HUES48 (cell line): ENCODE data around the gene RYR2.

Source experiments
- H3K27ac ChIP-seq: one replicate; pipeline ENCODE4 v1.7.0; 2013; ENCODE audit warnings: low read depth, low read length, inconsistent platforms
- H3K27me3 ChIP-seq: 2 replicates; pipeline ENCODE4 v1.6.1; 2013; ENCODE audit warnings: mild to moderate bottlenecking, low read length; ENCODE audit not compliant: control insufficient read depth, insufficient read depth
- H3K36me3 ChIP-seq: 2 replicates; pipeline ENCODE4 v1.6.1; 2013; ENCODE audit warnings: low read length; ENCODE audit not compliant: control insufficient read depth, insufficient read depth
- H3K4me1 ChIP-seq: 2 replicates; pipeline ENCODE4 v1.6.1; 2013; ENCODE audit warnings: mild to moderate bottlenecking, low read length; ENCODE audit not compliant: control insufficient read depth, insufficient read depth
- H3K4me3 ChIP-seq: 2 replicates; pipeline ENCODE4 v1.5.1; 2013; ENCODE audit warnings: mild to moderate bottlenecking, low read depth, low read length
- H3K9ac ChIP-seq: 2 replicates; pipeline ENCODE4 v1.6.1; 2013; ENCODE audit warnings: mild to moderate bottlenecking, low read depth, low read length, moderate library complexity
- H3K9me3 ChIP-seq: 2 replicates; pipeline ENCODE4 v1.6.1; 2013; ENCODE audit warnings: low read length; ENCODE audit not compliant: control insufficient read depth, insufficient read depth

Gene RYR2

GRCh38 chr1:237041795-237042525 is at the start of gene RYR2:
RYR2 (plus strand) TSS chr1:237042184; CDS start chr1:237042522, 338 bp downstream.
- Histone ChIP-seq H3K4me3 (peak within 1 kb of the TSS; percentile 72), H3K27ac (no peak within 1 kb of the TSS), H3K36me3 (no peaks in the 10 kb centered on the region), H3K9ac (no peak within 1 kb of the TSS; the same call in 1 of the 2 replicates), H3K9me3 (no peaks in the 10 kb centered on the region), H3K27me3 (peaks cover 40% of the 10 kb centered on the region), H3K4me1 (peaks cover 45% of the 10 kb centered on the region)

- H3K27me3 ChIP-seq, result no peaks in the 10 kb centered on the region
- H3K4me3 ChIP-seq, result no peak overlapping the region
- H3K36me3 ChIP-seq, result no peaks in the 10 kb centered on the region
- H3K9ac ChIP-seq, result no peak overlapping the region
- H3K4me1 ChIP-seq, result no peaks in the 10 kb centered on the region
- H3K27ac ChIP-seq, result no peak overlapping the region
- peaks cover 10% of the 10 kb centered on the region for H3K9me3 ChIP-seq
These were observed 49.5 kb upstream of the RYR2 start for GRCh38 chr1:236992449-236992848.

DNA sequence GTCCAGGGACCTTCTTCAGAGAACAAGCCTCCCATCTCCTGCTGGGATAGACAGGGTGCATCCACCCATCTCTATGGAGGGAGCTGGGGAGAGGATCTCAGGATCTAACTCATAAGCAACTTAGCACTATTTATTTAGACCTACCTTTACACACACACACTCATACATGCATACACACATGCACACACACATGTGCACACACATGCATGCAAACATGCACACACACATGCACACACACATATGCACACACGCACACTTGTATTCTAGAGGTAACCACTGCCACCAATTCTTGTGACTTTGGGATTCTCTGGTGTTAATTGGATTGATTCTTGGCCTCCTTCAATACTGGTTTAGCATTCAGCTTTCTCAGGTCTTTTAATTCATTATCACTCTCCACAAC is 47.5 kb upstream of the RYR2 start:
- Histone ChIP-seq H3K9me3 (peaks cover 7% of the 10 kb centered on the region), H3K27me3 (no peaks in the 10 kb centered on the region), H3K4me1 (peaks cover 12% of the 10 kb centered on the region), H3K4me3 (no peak overlapping the region), H3K27ac (no peak overlapping the region), H3K9ac (no peak overlapping the region), H3K36me3 (no peaks in the 10 kb centered on the region)

- Histone ChIP-seq H3K27me3 (no peaks in the 10 kb centered on the region), H3K4me3 (no peak overlapping the region), H3K36me3 (no peaks in the 10 kb centered on the region), H3K4me1 (peaks cover 15% of the 10 kb centered on the region), H3K27ac (no peak overlapping the region), H3K9me3 (no peaks in the 10 kb centered on the region), H3K9ac (no peak overlapping the region)
These were observed 44.6 kb upstream of the RYR2 start for GRCh38 chr1:236997361-236997760.

DNA sequence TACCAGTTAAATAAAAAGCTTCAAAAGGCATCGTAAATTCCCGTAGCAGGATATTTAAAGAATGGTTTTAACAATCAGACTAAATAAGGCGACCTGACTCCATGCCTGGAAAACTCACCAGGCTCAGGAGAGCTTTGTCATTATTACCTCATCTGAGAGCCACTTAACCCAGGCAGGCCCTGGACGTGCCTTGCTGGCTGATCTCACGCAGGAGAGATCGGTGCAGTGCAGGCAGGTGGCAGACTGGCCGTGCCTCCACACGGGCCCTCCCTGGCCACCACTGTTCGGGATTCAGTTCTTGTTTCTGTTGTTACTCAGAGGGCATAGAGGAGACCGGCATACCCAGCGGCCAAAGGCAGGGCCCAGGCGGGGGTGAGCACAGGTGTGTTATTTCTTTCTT is 44.1 kb upstream of the RYR2 start:
- peaks cover 15% of the 10 kb centered on the region for H3K4me1 ChIP-seq
- no peaks in the 10 kb centered on the region for H3K36me3 ChIP-seq
- no peaks in the 10 kb centered on the region for H3K9me3 ChIP-seq
- H3K27ac ChIP-seq, result no peak overlapping the region
- H3K27me3 ChIP-seq, result no peaks in the 10 kb centered on the region
- H3K4me3 ChIP-seq, result no peak overlapping the region
- no peak overlapping the region for H3K9ac ChIP-seq

- H3K4me1 ChIP-seq, result peaks cover 15% of the 10 kb centered on the region
- H3K9me3 ChIP-seq, result no peaks in the 10 kb centered on the region
- no peak overlapping the region for H3K9ac ChIP-seq
- H3K4me3 ChIP-seq, result no peak overlapping the region
- no peaks in the 10 kb centered on the region for H3K36me3 ChIP-seq
- no peak overlapping the region for H3K27ac ChIP-seq
- no peaks in the 10 kb centered on the region for H3K27me3 ChIP-seq
These were observed 43.4 kb upstream of the RYR2 start for GRCh38 chr1:236998546-236998945.

DNA sequence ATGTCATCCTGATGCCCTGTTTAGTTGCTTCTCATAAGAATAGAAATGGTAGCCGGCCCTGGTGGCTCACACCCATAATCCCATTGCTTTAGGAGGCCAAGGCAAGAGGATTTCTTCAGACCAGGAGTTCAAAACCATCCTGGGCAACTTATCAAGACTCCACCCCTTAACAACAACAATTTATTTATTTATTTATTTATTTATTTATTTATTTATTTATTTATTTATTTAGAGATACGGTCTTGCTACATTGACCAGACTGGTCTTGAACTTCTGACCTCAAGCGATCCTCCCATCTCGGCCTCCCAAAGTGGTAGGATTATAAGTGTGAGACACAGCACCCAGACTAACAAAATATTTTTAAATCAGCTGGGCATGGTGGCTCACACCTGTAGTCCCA is 41.8 kb upstream of the RYR2 start:
- no peaks in the 10 kb centered on the region for H3K9me3 ChIP-seq
- no peak overlapping the region for H3K27ac ChIP-seq
- H3K36me3 ChIP-seq, result no peaks in the 10 kb centered on the region
- H3K9ac ChIP-seq, result no peak overlapping the region
- no peaks in the 10 kb centered on the region for H3K27me3 ChIP-seq
- H3K4me3 ChIP-seq, result no peak overlapping the region
- peaks cover 15% of the 10 kb centered on the region for H3K4me1 ChIP-seq

GRCh38 chr1:237003516-237003915 is 38.5 kb upstream of the RYR2 start:
- H3K4me1 ChIP-seq, result peaks cover 6% of the 10 kb centered on the region
- no peak overlapping the region for H3K27ac ChIP-seq
- no peak overlapping the region for H3K9ac ChIP-seq
- no peaks in the 10 kb centered on the region for H3K36me3 ChIP-seq
- H3K9me3 ChIP-seq, result no peaks in the 10 kb centered on the region
- H3K4me3 ChIP-seq, result no peak overlapping the region
- no peaks in the 10 kb centered on the region for H3K27me3 ChIP-seq

GRCh38 chr1:237004116-237004515 is 37.9 kb upstream of the RYR2 start, which contains the start of gene MT1HL1:
MT1HL1 (minus strand) TSS chr1:237004441; CDS start chr1:237004372, 69 bp downstream.
- Histone ChIP-seq H3K9ac (no peak within 1 kb of the TSS), H3K4me1 (peaks cover 11% of the 10 kb centered on the region), H3K27ac (no peak within 1 kb of the TSS), H3K4me3 (no peak within 1 kb of the TSS), H3K36me3 (no peaks in the 10 kb centered on the region), H3K9me3 (no peaks in the 10 kb centered on the region), H3K27me3 (no peaks in the 10 kb centered on the region)

GRCh38 chr1:237005674-237006073 is 36.3 kb upstream of the RYR2 start:
- peaks cover 22% of the 10 kb centered on the region for H3K4me1 ChIP-seq
- no peaks in the 10 kb centered on the region for H3K36me3 ChIP-seq
- H3K9me3 ChIP-seq, result no peaks in the 10 kb centered on the region
- no peak overlapping the region for H3K4me3 ChIP-seq
- no peaks in the 10 kb centered on the region for H3K27me3 ChIP-seq
- H3K9ac ChIP-seq, result no peak overlapping the region
- H3K27ac ChIP-seq, result no peak overlapping the region

DNA sequence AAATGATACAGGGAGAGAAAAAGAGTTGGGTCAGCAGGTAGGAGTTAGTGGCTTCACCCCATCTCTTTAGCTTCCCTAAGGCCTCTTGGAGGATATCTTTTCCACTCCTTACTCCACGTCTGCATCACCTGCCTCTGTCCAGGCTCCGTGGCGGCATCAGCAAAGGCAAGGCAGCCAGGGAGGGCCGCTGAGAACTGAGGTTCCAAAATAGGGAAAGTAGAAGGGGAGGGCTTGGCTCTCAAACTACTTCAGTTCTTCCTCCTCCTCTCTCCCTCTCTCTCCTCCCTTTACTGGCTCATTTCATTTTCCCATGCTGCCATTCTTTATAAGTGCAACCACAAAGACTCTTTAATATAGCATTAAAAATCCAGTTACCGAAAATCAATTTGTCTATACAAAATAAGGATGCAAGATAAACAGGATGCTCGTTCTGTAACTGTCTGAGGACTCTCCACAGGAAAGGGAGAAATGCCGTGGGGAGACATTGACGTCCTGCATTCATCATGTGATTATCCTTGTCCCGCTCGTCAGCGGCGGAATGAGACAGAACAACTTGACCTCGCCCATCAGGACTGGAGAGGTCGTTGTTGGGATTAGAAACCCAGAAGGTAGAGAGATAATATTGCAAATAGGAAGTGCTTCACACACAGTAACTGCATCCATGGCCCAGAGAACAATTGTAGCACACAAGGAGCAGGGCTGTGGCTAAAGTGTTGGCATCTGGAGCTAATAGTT is 34.7 kb upstream of the RYR2 start:
- no peaks in the 10 kb centered on the region for H3K36me3 ChIP-seq
- H3K27me3 ChIP-seq, result no peaks in the 10 kb centered on the region
- no peak overlapping the region for H3K9ac ChIP-seq

More for the DNA sequence above, 34.7 kb upstream of the RYR2 start:
- Histone ChIP-seq H3K4me1 (peaks cover 27% of the 10 kb centered on the region), H3K9me3 (no peaks in the 10 kb centered on the region), H3K4me3 (no peak overlapping the region), H3K27ac (no peak overlapping the region)
